Measurements from ENCODE around the gene ANO3. TPM values are rescaled to one million over a fixed set of nuclear protein-coding genes. Genes with fewer than 3 reads are reported as not detected.

Gene ANO3
- polyA plus RNA-seq (2011; rRNA removed) (3.0 and 5.0 TPM in 2 replicates), polyA minus RNA-seq (2011; rRNA and poly(A)+ RNA removed) (3.8 and 5.4 TPM in 2 replicates)

DNA sequence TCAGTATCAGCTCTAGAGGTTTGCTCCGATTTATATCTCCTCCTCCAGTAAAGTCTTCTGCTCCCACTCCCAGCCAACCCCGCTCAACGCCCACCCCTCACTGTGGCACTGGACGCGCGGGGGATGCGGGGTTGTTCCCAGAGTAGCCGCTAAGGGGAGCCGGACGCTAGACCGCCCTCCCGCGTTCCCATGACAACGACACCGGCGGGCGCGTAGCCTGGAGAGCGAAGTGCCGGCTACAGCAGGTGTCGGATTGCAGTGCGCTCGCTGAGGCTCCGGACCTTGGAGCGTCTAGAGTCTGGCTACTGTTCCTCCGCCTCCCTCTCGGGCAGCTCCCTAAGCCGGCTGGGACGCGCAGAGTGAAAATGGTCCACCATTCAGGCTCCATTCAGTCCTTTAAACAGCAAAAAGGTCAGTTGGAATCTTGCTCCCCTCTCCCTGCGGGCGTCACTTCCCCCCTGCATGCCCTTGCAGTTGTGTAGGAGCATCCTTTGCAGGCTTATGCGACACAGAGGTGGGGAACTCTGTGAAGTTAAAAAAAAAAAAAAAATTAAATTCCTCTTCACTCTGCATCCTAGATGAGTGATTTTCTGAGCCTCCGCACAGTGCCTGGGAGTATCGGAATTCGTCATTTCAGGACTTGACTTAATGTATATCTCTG is at the start of gene ANO3:
Gene ANO3 (plus strand): TSS at position 220 of the 661 bp plus-strand sequence. CDS start 146 bp downstream, at position 366.
- no peaks in the 10 kb centered on the region; the same call in 1 of the 2 replicates for H3K27me3 ChIP-seq (ENCODE audit: control insufficient read depth, insufficient read depth, low read length)
- POLR2A ChIA-PET = no interaction called here
- peak; percentile 7 for DNase-seq (ENCODE audit: low read depth)
- TF ChIP-seq, protein P1, sequence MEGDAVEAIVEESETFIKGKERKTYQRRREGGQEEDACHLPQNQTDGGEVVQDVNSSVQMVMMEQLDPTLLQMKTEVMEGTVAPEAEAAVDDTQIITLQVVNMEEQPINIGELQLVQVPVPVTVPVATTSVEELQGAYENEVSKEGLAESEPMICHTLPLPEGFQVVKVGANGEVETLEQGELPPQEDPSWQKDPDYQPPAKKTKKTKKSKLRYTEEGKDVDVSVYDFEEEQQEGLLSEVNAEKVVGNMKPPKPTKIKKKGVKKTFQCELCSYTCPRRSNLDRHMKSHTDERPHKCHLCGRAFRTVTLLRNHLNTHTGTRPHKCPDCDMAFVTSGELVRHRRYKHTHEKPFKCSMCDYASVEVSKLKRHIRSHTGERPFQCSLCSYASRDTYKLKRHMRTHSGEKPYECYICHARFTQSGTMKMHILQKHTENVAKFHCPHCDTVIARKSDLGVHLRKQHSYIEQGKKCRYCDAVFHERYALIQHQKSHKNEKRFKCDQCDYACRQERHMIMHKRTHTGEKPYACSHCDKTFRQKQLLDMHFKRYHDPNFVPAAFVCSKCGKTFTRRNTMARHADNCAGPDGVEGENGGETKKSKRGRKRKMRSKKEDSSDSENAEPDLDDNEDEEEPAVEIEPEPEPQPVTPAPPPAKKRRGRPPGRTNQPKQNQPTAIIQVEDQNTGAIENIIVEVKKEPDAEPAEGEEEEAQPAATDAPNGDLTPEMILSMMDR (IDR thresholded peaks at IDR 0.05; ENCODE audit: insufficient read depth, low read depth, low read length) = peak; percentile 71
- H3K36me3 ChIP-seq (ENCODE audit: control insufficient read depth, insufficient read depth, low read length) = no peaks in the 10 kb centered on the region
- CTCF ChIA-PET = interaction anchor here (0.9 to 1.2 kb wide), 2 partner anchors 12 to 827 kb away, joined by 4 read pairs; no protein-coding TSS in a partner anchor
- peak within 1 kb of the TSS; percentile 14; the same call in 1 of the 2 replicates for H3K4me3 ChIP-seq (ENCODE audit: low read depth, low read length)

DNA sequence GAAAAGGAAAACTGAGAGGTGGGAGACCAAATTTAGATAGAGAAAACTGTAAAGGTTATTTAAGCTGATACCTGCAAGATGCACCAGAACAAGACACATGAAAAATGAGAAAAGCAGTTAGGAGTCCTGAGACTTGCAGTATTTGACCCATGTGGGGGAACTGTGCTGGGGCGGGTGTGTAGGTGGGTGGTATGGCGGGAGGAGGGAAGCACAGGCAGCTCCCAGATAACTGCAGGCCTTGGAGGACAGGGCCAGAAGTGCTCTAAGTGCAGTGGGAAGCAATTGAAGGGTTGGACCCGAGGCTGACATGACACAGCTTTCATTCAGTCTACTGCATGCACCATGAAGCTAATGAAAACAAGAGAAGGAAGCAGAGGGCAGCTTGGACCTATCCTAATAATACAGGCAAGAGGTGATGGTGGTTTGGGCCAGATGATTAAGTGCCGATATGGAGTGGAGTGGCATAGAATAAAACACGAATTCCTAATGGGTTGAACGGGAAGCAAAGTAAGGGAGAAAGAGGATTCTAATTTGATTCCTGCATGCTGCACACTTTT is 48.0 kb upstream of the ANO3 start:
- Histone ChIP-seq H3K36me3 (ENCODE audit: control insufficient read depth, insufficient read depth, low read length) (no peaks in the 10 kb centered on the region), H3K27me3 (ENCODE audit: control insufficient read depth, insufficient read depth, low read length) (no peaks in the 10 kb centered on the region), H3K4me3 (ENCODE audit: low read depth, low read length) (no peak overlapping the region)
- TF ChIP-seq, protein P1 (IDR thresholded peaks at IDR 0.05; ENCODE audit: insufficient read depth, low read depth, low read length) = no peak
- no peak for DNase-seq (ENCODE audit: low read depth)
- ChIA-PET CTCF (interaction anchor here (0.5 to 2.1 kb wide), 22 partner anchors 9 to 1202 kb away, joined by 3 to 9 read pairs (median 4); no protein-coding TSS in a partner anchor), POLR2A (no interaction called here)

DNA sequence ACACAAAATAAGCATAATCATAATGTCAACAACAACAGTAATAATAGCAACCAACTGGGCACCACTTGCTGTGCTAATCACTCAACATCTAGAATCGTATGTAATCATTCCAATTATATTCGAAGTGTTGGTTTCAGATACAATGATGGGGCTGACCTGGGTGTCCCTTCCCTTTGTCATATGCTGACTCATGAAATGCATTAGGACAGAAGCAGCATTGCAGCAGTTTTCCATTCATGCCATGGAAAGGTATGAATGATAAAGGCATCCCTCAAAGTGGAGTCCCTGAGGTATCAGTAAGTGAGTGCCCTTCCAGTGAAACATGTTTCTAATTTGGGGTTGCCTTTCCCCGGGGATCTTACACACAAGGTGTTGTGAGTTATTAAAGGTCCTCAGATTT is 46.3 kb upstream of the ANO3 start:
- Histone ChIP-seq H3K27me3 (ENCODE audit: control insufficient read depth, insufficient read depth, low read length) (no peaks in the 10 kb centered on the region), H3K36me3 (ENCODE audit: control insufficient read depth, insufficient read depth, low read length) (no peaks in the 10 kb centered on the region), H3K4me3 (ENCODE audit: low read depth, low read length) (no peak overlapping the region)
- ChIA-PET POLR2A (no interaction called here), CTCF (interaction anchor here (1.4 to 2.0 kb wide), 2 partner anchors 13 to 88 kb away, joined by 3 to 4 read pairs; no protein-coding TSS in a partner anchor)
- TF ChIP-seq, protein P1 (IDR thresholded peaks at IDR 0.05; ENCODE audit: insufficient read depth, low read depth, low read length) = no peak
- no peak for DNase-seq (ENCODE audit: low read depth)

DNA sequence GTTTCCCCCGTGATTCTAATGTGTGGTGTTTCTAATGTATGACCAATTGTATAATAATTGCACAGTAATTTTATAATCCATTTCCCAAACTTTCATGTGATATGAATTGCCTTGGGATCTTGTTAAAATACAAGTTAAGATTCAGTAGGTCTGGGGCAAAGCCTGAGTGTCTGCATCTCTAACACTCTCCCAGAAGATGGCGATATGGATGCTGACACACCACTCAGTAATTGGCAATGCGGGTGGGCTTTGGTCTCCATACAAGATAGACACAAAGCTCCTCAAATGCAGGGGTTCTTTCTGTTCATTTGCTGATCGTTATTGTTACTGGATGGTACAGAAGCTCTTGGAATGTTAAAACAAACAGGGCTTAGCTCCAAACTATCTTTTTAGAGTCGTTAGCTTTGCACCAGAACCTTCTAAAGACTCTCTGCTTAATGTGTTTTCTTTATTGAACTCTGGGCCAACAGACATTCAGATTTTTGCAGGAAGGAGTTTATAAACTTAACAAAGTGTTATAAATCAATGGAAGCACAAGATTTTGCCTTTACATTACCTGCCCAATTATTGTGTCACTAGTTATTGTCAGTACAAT is 45.4 kb upstream of the ANO3 start:
- CTCF ChIA-PET = interaction anchor here (0.6 to 2.0 kb wide), 8 partner anchors 10 to 872 kb away, joined by 3 to 7 read pairs (median 3); no protein-coding TSS in a partner anchor
- no peak overlapping the region for H3K4me3 ChIP-seq (ENCODE audit: low read depth, low read length)
- no peak for DNase-seq (ENCODE audit: low read depth)
- no peaks in the 10 kb centered on the region for H3K36me3 ChIP-seq (ENCODE audit: control insufficient read depth, insufficient read depth, low read length)
- POLR2A ChIA-PET = no interaction called here
- TF ChIP-seq, protein P1 (IDR thresholded peaks at IDR 0.05; ENCODE audit: insufficient read depth, low read depth, low read length) = peak; percentile 52
- H3K27me3 ChIP-seq (ENCODE audit: control insufficient read depth, insufficient read depth, low read length) = no peaks in the 10 kb centered on the region

DNA sequence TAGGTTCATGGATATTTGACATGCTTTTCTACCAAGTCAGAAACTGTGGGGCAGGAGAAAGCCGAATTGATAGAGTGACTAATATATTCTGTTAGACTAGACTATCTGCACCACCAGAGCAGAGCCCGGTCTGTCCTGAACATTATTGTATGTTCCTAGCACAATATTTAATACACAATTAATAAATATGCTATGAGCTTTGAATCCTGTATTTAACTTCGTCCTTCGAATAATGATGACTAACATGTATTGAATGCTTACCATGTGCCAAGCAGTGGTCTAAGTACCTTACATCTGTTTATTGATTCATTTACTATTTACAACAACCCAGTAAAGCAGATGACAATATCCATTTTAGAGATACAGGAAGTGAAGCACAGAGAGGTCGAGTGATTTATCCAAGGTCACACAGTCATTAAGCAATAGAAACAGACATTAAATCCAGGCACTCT is 44.8 kb upstream of the ANO3 start:
- DNase-seq (ENCODE audit: low read depth) = no peak
- ChIA-PET POLR2A (no interaction called here), CTCF (interaction anchor here (0.6 to 2.0 kb wide), 8 partner anchors 10 to 871 kb away, joined by 3 to 7 read pairs (median 3); no protein-coding TSS in a partner anchor)
- Histone ChIP-seq H3K27me3 (ENCODE audit: control insufficient read depth, insufficient read depth, low read length) (no peaks in the 10 kb centered on the region), H3K36me3 (ENCODE audit: control insufficient read depth, insufficient read depth, low read length) (no peaks in the 10 kb centered on the region), H3K4me3 (ENCODE audit: low read depth, low read length) (no peak overlapping the region)
- TF ChIP-seq, protein P1 (IDR thresholded peaks at IDR 0.05; ENCODE audit: insufficient read depth, low read depth, low read length) = no peak

Data from BJ (cell line).